T-helper 1 cell (primary cell): Measurements from ENCODE around the gene CDC42EP1.
"Not testable (repeated sequence)": the region's sequence is repeated elsewhere in the genome, so short reads cannot be mapped to it uniquely, and the experiment has no call there.

Experiments used
- DNase-seq, 5 donors: peaks; one replicate each; pipeline ENCODE4 v3.0.0-alpha.2; 2012 to 2020
- total RNA-seq, 4 donors: gene quantifications; one replicate each; lab custom pipeline; 2026; lab: John Stamatoyannopoulos, UW

Gene CDC42EP1, protein sequence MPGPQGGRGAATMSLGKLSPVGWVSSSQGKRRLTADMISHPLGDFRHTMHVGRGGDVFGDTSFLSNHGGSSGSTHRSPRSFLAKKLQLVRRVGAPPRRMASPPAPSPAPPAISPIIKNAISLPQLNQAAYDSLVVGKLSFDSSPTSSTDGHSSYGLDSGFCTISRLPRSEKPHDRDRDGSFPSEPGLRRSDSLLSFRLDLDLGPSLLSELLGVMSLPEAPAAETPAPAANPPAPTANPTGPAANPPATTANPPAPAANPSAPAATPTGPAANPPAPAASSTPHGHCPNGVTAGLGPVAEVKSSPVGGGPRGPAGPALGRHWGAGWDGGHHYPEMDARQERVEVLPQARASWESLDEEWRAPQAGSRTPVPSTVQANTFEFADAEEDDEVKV
- total RNA-seq: 0 to 0.46 (median 0) reads per million in 4 donors

DNA sequence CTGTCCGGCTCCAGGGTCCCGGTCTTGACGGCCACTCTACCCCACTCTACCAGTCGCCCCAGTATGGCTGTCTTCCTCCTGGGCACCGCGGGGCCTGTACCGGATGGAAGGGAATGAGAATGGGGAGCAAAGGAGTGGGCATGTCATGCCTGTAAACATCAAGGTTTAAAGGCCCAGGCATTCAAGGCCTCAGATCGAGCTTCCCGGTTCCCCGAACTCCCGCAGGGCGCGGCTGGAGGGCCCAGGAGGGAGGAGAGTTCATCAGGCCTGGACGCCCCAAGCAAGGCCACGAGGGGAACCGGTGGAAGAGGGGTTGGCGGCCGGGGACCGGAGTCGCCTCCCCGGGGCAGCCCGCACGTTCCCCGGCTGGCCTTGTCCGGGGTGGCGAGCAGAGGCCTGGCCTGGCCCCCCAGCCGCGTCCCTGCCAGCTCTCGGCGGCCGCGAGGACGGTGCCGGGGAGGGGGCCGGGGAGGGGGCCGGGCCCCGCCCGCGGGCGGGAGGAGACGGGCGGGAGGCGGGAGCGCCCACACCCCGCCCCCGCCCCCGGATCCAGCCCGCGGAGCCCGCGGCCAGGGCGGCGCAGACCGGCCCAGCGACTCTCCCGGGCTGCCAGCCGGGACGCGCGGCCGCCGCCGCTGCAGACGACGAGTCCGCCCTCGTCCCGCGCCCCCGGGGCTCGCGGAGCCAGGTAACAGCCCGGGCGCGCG is at the start of gene CDC42EP1:
TSS of gene CDC42EP1 (plus strand) at position 580 of the 707 bp plus-strand sequence. CDS start 5,870 bp downstream, outside the sequence.
- DNase-seq: no peak

GRCh38 chr22:37511395-37512104 is 48.7 kb upstream of the CDC42EP1 start:
- DNase-seq: no peak

- no peak for DNase-seq
Observed at GRCh38 chr22:37514526-37515051, 45.7 kb upstream of the CDC42EP1 start.

DNA sequence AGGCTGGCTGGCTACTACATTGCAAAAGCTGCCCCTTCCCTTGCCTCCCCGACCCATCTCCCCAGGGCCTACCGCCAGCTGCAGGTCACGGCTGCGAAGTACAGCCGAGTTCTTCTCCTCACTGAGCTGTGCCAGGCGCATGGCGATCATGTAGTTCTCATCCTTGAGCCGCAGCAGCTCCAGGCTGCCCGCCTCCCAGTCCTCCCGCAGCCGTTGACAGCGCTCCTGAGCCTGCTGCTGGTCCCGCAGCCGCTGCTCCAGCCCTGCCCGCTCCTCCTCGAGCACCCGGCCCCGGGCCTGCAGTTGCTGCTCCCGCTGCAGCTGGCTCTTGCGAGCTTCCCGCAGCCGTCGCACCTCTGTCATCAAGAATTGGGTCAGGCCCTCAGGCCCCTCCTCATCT is 44.4 kb upstream of the CDC42EP1 start:
- DNase-seq: no peak

GRCh38 chr22:37516456-37516855 is 43.8 kb upstream of the CDC42EP1 start:
- DNase-seq: no peak

DNA sequence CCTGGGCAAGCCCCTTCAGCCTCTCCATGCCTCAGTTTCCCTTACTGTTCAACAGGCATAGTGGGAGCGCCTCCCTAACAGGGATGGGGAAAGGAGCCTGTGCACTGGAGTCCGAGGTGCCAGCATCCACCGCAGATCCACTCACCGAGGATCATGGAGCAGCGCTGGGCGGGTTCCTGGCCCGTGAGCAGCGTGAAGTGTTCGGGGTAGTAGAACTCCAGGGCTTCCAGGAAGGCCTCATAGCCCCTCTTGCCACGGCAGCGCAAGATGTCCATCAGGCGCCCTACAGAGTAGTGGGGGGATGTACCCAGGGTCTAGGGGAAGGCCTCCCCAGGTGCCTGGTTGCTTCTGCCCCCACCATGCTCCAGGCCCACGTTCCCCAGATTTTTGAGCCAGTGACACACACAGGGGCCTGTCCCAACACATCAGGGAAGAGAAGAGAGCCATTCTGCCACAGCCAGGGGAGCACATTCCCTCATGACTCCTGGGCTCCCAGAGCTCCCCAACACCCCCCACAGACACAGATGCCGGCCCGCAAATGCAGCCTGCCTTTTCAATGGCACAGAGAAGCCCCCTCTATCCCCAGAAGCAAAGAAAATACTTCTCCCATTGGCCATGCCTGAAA is 42.3 kb upstream of the CDC42EP1 start:
- DNase-seq: no peak

DNA sequence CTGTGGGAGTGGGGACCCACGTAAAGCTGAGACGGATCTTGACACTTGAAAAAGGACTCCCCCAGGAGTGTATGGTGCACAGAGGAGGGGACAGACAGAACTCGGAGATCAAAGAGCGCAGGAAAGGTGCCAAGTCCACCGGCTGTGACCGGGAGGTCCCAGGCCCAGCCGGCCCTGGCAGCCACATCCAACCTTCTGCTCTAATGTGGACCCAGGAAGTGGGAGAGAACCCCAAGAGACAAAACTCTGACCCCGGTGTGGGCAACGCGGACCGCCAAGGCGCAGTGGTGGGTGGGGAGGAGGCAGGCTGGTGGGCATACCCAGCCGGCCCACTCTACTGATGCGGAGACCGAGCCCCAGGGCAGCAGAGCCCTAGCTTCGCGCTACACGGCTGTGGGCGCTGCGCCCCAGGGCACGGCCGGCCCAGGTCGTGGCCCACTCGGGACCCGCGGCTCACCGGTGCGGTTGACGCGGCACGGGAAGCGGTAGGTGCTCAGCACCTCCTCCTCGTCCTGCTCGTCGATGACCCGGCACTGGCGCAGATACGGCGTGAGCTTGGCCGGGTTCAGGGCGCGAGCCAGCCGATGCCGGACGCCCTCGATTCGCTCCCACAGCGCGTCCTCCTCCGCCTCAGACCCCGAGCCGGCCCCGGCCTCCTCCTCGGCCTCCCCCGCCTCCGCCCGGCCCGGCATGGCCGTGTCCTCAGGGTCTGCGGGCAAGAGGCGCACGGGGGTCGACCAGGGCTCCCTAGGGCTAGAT is 41.6 kb upstream of the CDC42EP1 start:
- no peak for DNase-seq

- DNase-seq: peak in 1 of 5 donors; percentile 16
Observed at GRCh38 chr22:37519268-37520195, 40.7 kb upstream of the CDC42EP1 start, which contains the start of gene CARD10. Gene CARD10, minus strand, starts transcription at chr22:37519415. Its CDS starts 215 bp downstream, at chr22:37519200.

- DNase-seq: no peak
Observed at GRCh38 chr22:37520776-37521191, 39.5 kb upstream of the CDC42EP1 start.

DNA sequence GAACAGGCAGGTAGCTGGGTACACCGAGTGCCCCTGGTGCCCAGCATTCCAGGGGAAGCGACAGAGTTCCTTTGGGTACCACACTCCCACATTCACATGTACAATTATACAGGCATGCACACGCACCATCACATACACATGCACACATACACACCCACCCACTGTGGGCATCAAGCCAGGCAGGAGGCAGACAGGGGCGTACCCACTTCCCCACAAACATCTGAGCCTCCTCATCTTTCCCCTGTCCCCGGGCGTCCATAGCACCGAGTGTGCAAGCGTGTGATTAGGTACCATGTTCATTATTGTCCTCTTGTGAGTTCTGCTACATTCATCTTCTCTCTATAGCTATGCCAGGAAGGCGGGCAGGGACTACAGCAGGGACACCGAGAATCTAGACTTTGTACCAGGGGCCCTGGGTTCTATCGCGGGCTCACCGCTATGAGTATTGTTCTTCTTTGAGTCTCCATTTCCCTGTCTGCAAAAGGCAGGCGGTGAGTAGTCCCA is 39.0 kb upstream of the CDC42EP1 start:
- DNase-seq: no peak

GRCh38 chr22:37522482-37522881 is 37.8 kb upstream of the CDC42EP1 start:
- no peak for DNase-seq

DNA sequence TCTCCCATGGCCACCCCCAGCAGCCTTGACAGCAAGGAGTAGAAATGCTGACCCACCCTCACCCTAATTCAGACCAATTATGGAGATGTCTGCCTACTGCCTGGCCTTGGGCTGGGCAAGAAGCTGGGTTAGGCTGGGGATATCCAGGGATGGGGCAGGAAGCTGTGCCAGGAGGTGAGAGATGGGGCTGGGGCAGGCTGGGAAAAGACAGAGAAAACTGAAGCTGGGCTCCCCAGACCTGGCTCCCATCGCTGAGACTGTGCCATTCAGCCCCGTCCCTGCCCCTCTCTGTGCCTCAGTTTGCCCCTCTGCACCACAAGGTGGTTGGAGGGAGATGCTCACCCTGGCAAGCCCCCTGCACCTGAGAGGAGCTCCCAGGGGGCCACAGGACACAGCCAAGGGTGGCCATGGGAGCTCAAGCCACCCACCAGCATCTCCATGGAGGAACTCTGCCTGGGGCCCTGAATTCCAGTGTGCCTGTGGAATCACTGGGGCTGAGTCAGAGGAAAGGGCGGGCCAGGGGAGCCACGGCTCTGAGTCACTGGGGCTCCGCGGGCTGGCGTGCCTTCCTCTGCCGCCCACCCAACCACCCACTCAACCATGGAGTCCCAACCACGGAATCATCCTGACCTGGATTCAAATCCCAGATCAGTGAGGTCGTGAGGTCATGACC is 35.1 kb upstream of the CDC42EP1 start:
- DNase-seq: no peak

GRCh38 chr22:37525746-37526350 is 34.4 kb upstream of the CDC42EP1 start:
- no peak for DNase-seq

DNA sequence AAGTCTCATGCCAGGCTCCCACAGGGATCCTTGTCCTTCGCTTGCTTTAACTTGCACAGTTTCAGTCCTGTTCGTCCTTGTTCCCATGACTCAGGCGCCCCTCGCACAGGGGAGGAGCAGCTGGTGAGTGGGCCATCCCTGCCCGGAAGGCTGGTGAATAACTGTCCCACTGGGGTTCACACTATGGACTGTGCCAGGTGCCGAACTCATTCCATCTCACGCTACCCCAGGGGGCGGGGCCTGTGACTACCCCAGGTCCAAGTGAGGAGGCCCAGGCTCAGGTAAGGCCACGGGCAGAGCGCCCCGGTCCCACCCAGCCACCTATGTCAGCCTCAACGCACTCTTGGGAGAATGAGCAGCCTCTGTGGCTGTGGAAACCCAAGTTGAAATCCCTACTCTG is 33.9 kb upstream of the CDC42EP1 start:
- no peak for DNase-seq

GRCh38 chr22:37527081-37527752 is 33.1 kb upstream of the CDC42EP1 start:
- DNase-seq: not testable (repeated sequence)

DNA sequence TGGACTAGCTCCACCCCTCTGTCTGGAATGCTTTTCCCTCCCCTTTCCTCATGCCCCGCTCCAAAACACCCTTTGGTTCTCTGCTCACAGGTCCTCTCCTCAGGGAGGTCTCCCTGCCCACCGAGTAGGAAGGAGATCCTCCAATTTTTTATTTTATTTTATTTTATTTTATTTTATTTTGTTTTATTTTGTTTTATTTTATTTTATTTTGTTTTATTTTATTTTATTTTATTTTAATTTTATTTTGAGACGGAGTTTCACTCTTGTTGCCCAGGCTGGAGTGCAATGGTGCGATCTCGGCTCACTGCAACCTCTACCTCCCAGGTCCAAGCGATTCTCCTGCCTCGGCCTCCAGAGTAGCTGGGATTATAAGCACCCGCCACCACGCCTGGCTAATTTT is 32.3 kb upstream of the CDC42EP1 start:
- not testable (repeated sequence) for DNase-seq

DNA sequence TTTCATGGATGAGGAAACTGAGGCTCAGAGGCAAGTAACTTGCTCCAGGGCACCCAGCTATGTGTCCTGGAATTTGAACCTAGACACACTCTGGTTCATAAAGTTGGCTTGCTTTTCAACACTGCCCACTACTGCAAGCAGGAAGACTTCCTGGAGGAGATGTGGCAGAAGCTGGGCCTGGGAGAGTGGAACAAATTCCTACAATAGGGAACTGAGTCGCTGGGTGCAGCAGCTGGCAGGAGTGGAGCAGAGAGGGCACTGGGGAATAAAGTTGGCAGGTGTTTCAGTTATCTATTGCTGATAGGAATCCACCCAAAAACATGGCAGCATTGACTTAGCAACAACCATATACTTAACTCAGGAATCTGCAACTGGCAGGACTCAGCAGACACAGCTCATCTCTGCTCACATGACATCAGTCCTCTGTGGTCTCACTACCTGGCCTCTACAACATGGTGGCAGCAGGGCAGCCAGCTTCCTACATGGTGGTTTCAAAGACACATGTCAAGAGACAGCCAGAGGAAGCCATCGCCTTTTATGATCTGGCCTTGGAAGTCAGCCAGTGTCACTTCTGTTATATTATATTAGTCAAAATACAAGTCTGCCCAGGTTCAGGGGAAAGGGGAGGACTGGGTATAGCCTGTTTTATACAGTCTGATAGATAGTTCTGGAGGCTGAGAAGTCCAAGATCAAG is 30.5 kb upstream of the CDC42EP1 start:
- DNase-seq: peak in 1 of 5 donors; percentile 15

DNA sequence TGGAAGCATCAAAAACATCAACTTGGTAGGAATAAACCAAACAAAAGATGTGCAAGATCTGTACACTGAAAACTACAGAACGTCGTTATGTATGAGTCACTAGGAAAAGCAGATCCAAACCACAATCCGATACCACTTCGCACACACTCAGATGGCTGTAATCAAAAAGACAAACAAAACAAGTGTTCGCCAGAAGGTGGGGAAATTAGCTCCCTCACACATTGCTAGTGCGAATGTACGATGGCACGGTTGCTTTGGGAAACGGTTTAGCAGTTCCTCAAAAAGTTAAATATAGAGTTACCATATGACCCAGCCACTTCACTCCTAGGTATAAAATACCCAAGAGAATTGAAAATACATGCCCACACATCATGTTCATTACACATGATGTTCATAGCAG is 26.3 kb upstream of the CDC42EP1 start:
- DNase-seq: peak in 1 of 5 donors; percentile 63
